ENCODE results near the gene FOXO1. TPM values are rescaled to one million over a fixed set of nuclear protein-coding genes. Genes with fewer than 3 reads are reported as not detected.

Gene FOXO1
- total RNA-seq, 1 donor from 2014 or later = 9.7 TPM

GRCh38 chr13:40519637-40520036 is 146.8 kb downstream of the FOXO1 start:
- no peak for DNase-seq (ENCODE audit: low spot score)
- H3K27me3 Mint-ChIP-seq (ENCODE audit: low read depth) = no peaks in the 10 kb centered on the region
- no peaks in the 10 kb centered on the region for H3K36me3 Mint-ChIP-seq (ENCODE audit: low read depth)
- H3K4me1 Mint-ChIP-seq (ENCODE audit: low read depth) = peaks cover 5% of the 10 kb centered on the region
- TF ChIP-seq CTCF (IDR thresholded peaks at IDR 0.05) = no peak
- H3K9me3 Mint-ChIP-seq (ENCODE audit: low read depth) = no peaks in the 10 kb centered on the region
- H3K4me3 Mint-ChIP-seq (ENCODE audit: unreplicated experiment) = no peak overlapping the region
- no peak overlapping the region for H3K27ac Mint-ChIP-seq (ENCODE audit: unreplicated experiment)

GRCh38 chr13:40518481-40518882 is 148.0 kb downstream of the FOXO1 start:
- no peaks in the 10 kb centered on the region for H3K36me3 Mint-ChIP-seq (ENCODE audit: low read depth)
- H3K27me3 Mint-ChIP-seq (ENCODE audit: low read depth) = no peaks in the 10 kb centered on the region
- H3K27ac Mint-ChIP-seq (ENCODE audit: unreplicated experiment) = no peak overlapping the region

GRCh38 chr13:40517486-40518480 is 148.7 kb downstream of the FOXO1 start:
- Mint-ChIP-seq H3K27ac (ENCODE audit: unreplicated experiment) (no peak overlapping the region), H3K9me3 (ENCODE audit: low read depth) (no peaks in the 10 kb centered on the region), H3K27me3 (ENCODE audit: low read depth) (no peaks in the 10 kb centered on the region), H3K36me3 (ENCODE audit: low read depth) (no peaks in the 10 kb centered on the region), H3K4me1 (ENCODE audit: low read depth) (peaks cover 5% of the 10 kb centered on the region), H3K4me3 (ENCODE audit: unreplicated experiment) (no peak overlapping the region)
- no peak for TF ChIP-seq CTCF (IDR thresholded peaks at IDR 0.05)
- DNase-seq (ENCODE audit: low spot score) = no peak

More at GRCh38 chr13:40518481-40518882, 148.0 kb downstream of the FOXO1 start:
- Mint-ChIP-seq H3K4me1 (ENCODE audit: low read depth) (peaks cover 5% of the 10 kb centered on the region), H3K4me3 (ENCODE audit: unreplicated experiment) (no peak overlapping the region), H3K9me3 (ENCODE audit: low read depth) (no peaks in the 10 kb centered on the region)
- no peak for TF ChIP-seq CTCF (IDR thresholded peaks at IDR 0.05)
- DNase-seq (ENCODE audit: low spot score) = no peak

GRCh38 chr13:40515702-40516101 is 150.7 kb downstream of the FOXO1 start:
- no peak overlapping the region for H3K4me3 Mint-ChIP-seq (ENCODE audit: unreplicated experiment)
- TF ChIP-seq CTCF (IDR thresholded peaks at IDR 0.05) = no peak
- peaks cover 5% of the 10 kb centered on the region for H3K4me1 Mint-ChIP-seq (ENCODE audit: low read depth)
- no peak overlapping the region for H3K27ac Mint-ChIP-seq (ENCODE audit: unreplicated experiment)
- H3K9me3 Mint-ChIP-seq (ENCODE audit: low read depth) = no peaks in the 10 kb centered on the region
- H3K27me3 Mint-ChIP-seq (ENCODE audit: low read depth) = no peaks in the 10 kb centered on the region
- DNase-seq (ENCODE audit: low spot score) = no peak
- no peaks in the 10 kb centered on the region for H3K36me3 Mint-ChIP-seq (ENCODE audit: low read depth)

GRCh38 chr13:40514802-40515201 is 151.6 kb downstream of the FOXO1 start:
- Mint-ChIP-seq H3K27ac (ENCODE audit: unreplicated experiment) (no peak overlapping the region), H3K27me3 (ENCODE audit: low read depth) (no peaks in the 10 kb centered on the region), H3K9me3 (ENCODE audit: low read depth) (no peaks in the 10 kb centered on the region), H3K4me3 (ENCODE audit: unreplicated experiment) (no peak overlapping the region), H3K4me1 (ENCODE audit: low read depth) (peaks cover 5% of the 10 kb centered on the region), H3K36me3 (ENCODE audit: low read depth) (no peaks in the 10 kb centered on the region)
- no peak for TF ChIP-seq CTCF (IDR thresholded peaks at IDR 0.05)
- no peak for DNase-seq (ENCODE audit: low spot score)
